Measurements from ENCODE around the gene HNRNPM.

DNA sequence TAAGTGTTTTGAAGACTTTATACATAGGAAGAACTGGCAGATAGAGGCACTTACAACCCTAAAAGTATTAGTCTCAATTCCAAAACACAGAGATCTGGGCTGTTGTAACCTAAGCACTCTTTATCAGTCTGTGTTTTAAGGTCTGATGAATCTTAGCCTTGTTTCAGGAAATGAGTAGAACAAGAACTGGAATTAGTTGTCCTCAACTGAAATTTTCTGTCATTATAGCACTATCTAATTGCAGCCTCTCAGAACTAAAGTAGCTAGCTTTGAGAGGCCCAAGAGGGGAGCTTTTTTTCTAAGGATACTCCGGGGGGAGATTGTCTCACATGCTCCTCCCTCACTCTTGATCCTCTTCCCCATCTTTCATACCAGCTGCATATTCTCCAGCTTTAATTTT, 13.1 kb downstream of the HNRNPM start:
- TF ChIP-seq, protein P1, sequence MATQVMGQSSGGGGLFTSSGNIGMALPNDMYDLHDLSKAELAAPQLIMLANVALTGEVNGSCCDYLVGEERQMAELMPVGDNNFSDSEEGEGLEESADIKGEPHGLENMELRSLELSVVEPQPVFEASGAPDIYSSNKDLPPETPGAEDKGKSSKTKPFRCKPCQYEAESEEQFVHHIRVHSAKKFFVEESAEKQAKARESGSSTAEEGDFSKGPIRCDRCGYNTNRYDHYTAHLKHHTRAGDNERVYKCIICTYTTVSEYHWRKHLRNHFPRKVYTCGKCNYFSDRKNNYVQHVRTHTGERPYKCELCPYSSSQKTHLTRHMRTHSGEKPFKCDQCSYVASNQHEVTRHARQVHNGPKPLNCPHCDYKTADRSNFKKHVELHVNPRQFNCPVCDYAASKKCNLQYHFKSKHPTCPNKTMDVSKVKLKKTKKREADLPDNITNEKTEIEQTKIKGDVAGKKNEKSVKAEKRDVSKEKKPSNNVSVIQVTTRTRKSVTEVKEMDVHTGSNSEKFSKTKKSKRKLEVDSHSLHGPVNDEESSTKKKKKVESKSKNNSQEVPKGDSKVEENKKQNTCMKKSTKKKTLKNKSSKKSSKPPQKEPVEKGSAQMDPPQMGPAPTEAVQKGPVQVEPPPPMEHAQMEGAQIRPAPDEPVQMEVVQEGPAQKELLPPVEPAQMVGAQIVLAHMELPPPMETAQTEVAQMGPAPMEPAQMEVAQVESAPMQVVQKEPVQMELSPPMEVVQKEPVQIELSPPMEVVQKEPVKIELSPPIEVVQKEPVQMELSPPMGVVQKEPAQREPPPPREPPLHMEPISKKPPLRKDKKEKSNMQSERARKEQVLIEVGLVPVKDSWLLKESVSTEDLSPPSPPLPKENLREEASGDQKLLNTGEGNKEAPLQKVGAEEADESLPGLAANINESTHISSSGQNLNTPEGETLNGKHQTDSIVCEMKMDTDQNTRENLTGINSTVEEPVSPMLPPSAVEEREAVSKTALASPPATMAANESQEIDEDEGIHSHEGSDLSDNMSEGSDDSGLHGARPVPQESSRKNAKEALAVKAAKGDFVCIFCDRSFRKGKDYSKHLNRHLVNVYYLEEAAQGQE (IDR thresholded peaks at IDR 0.05; ENCODE audit: insufficient replicate concordance, low read depth): no peak
- TF ChIP-seq, protein P2, sequence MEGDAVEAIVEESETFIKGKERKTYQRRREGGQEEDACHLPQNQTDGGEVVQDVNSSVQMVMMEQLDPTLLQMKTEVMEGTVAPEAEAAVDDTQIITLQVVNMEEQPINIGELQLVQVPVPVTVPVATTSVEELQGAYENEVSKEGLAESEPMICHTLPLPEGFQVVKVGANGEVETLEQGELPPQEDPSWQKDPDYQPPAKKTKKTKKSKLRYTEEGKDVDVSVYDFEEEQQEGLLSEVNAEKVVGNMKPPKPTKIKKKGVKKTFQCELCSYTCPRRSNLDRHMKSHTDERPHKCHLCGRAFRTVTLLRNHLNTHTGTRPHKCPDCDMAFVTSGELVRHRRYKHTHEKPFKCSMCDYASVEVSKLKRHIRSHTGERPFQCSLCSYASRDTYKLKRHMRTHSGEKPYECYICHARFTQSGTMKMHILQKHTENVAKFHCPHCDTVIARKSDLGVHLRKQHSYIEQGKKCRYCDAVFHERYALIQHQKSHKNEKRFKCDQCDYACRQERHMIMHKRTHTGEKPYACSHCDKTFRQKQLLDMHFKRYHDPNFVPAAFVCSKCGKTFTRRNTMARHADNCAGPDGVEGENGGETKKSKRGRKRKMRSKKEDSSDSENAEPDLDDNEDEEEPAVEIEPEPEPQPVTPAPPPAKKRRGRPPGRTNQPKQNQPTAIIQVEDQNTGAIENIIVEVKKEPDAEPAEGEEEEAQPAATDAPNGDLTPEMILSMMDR (IDR thresholded peaks at IDR 0.05; ENCODE audit: insufficient read depth, low read length): no peak
- TF ChIP-seq GABPA (IDR thresholded peaks at IDR 0.05; ENCODE audit: low read depth) (no peak), POLR2AphosphoS5 (IDR thresholded peaks at IDR 0.05; ENCODE audit: low read depth) (no peak), SPI1 (IDR thresholded peaks at IDR 0.05; ENCODE audit: borderline replicate concordance, low read depth) (no peak)

Measured in HL-60 (cell line).